ENCODE results near the gene AKT2. TPM values are rescaled to one million over a fixed set of nuclear protein-coding genes. Genes with fewer than 3 reads are reported as not detected.
A peak's percentile ranks its signal among the peaks of the same experiment; 100 is the strongest.
"Not testable (repeated sequence)": the region's sequence is repeated elsewhere in the genome, so short reads cannot be mapped to it uniquely, and the experiment has no call there.

Gene AKT2
- total RNA-seq, 1 experiment from 2014 or later: 2,376 TPM

DNA sequence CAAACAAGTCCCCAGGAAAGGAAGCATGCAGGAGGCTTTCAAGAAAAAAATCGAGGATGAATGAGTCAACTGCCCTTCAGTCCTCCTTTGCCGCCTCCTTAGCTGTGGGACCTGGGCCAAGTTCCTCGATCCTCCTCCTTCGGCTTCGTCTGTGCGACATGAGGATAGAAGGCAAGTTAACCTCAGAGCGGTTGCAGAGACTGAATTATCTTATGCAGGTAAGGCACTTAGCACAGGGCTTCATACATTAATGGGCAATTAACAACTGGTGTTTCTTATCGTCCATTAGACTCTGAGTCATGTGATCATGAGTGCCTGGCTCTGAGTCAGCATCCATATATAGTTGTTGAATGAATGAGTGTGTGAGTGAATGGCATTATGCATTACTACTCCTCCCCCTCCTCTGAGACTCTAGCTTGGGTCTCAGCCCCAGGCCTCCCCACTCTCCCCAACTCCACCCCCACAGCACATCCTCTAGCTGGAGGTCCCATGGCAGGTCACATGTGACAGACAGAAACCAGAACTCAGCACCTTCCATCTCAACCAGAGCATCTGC, 65.3 kb downstream of the AKT2 start:
- POLR2A ChIA-PET: interaction anchor here (0.5 to 1.5 kb wide), 7 partner anchors 17 to 546 kb away, joined by 3 to 15 read pairs (median 5); partner anchors contain the start of gene MAP3K10
- DNase-seq (ENCODE audit: low read depth, low spot score) (peak; percentile 100), ATAC-seq (peak; percentile 75)
- Histone ChIP-seq H3K27me3 (ENCODE audit: control insufficient read depth, insufficient read depth, low read length) (peaks cover 23% of the 10 kb centered on the region), H3K4me3 (ENCODE audit: low read depth in 2 of 2, low read length in 2 of 2) (peak overlapping the region; percentile 2 to 46), H3K4me1 (ENCODE audit: control insufficient read depth, insufficient read depth, low read length) (peaks cover 27% of the 10 kb centered on the region), H3K36me3 (ENCODE audit: control insufficient read depth, insufficient read depth, low read length) (no peaks in the 10 kb centered on the region), H3K9me3 (ENCODE audit: control insufficient read depth, insufficient read depth, low read depth, low read length) (peaks cover 9% of the 10 kb centered on the region; the same call in 1 of the 2 replicates), H3K27ac (ENCODE audit: low read length) (peak overlapping the region; percentile 5)
- in situ Hi-C loops (cut with HindIII; ENCODE audit: low pct_unique_long_range_greater_than_20kb, low sequenced_read_pairs): loop anchor here (5.0 kb wide), 1 partner anchor 43 kb away; no protein-coding TSS in a partner anchor
- CTCF ChIA-PET: interaction anchor here (0.6 to 8.8 kb wide), 24 partner anchors 8 to 739 kb away, joined by 3 to 153 read pairs (median 7); no protein-coding TSS in a partner anchor
- BruUV-seq (replicated peaks): no TSS peak
- intact Hi-C loops (cut with micrococcal nuclease; ENCODE audit: unreplicated experiment): loop anchor here (5.0 kb wide), 1 partner anchor 222 kb away; the partner anchor contains the start of gene ZNF546
- TF ChIP-seq TCF7L2 (IDR thresholded peaks at IDR 0.05; ENCODE audit: low read depth, low read length): no peak
- TF ChIP-seq, protein P1, sequence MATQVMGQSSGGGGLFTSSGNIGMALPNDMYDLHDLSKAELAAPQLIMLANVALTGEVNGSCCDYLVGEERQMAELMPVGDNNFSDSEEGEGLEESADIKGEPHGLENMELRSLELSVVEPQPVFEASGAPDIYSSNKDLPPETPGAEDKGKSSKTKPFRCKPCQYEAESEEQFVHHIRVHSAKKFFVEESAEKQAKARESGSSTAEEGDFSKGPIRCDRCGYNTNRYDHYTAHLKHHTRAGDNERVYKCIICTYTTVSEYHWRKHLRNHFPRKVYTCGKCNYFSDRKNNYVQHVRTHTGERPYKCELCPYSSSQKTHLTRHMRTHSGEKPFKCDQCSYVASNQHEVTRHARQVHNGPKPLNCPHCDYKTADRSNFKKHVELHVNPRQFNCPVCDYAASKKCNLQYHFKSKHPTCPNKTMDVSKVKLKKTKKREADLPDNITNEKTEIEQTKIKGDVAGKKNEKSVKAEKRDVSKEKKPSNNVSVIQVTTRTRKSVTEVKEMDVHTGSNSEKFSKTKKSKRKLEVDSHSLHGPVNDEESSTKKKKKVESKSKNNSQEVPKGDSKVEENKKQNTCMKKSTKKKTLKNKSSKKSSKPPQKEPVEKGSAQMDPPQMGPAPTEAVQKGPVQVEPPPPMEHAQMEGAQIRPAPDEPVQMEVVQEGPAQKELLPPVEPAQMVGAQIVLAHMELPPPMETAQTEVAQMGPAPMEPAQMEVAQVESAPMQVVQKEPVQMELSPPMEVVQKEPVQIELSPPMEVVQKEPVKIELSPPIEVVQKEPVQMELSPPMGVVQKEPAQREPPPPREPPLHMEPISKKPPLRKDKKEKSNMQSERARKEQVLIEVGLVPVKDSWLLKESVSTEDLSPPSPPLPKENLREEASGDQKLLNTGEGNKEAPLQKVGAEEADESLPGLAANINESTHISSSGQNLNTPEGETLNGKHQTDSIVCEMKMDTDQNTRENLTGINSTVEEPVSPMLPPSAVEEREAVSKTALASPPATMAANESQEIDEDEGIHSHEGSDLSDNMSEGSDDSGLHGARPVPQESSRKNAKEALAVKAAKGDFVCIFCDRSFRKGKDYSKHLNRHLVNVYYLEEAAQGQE (IDR thresholded peaks at IDR 0.05; ENCODE audit: insufficient read depth in 1 of 2, low read depth in 2 of 2, low read length in 1 of 2): no peak
- TF ChIP-seq SIN3A (IDR thresholded peaks at IDR 0.05; ENCODE audit: borderline replicate concordance, insufficient read depth, low read depth, low read length): no peak
- TF ChIP-seq, protein P2, sequence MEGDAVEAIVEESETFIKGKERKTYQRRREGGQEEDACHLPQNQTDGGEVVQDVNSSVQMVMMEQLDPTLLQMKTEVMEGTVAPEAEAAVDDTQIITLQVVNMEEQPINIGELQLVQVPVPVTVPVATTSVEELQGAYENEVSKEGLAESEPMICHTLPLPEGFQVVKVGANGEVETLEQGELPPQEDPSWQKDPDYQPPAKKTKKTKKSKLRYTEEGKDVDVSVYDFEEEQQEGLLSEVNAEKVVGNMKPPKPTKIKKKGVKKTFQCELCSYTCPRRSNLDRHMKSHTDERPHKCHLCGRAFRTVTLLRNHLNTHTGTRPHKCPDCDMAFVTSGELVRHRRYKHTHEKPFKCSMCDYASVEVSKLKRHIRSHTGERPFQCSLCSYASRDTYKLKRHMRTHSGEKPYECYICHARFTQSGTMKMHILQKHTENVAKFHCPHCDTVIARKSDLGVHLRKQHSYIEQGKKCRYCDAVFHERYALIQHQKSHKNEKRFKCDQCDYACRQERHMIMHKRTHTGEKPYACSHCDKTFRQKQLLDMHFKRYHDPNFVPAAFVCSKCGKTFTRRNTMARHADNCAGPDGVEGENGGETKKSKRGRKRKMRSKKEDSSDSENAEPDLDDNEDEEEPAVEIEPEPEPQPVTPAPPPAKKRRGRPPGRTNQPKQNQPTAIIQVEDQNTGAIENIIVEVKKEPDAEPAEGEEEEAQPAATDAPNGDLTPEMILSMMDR (IDR thresholded peaks at IDR 0.05): no peak
- no peak for TF ChIP-seq POLR2AphosphoS5 (IDR thresholded peaks at IDR 0.05; ENCODE audit: low read depth, low read length)

DNA sequence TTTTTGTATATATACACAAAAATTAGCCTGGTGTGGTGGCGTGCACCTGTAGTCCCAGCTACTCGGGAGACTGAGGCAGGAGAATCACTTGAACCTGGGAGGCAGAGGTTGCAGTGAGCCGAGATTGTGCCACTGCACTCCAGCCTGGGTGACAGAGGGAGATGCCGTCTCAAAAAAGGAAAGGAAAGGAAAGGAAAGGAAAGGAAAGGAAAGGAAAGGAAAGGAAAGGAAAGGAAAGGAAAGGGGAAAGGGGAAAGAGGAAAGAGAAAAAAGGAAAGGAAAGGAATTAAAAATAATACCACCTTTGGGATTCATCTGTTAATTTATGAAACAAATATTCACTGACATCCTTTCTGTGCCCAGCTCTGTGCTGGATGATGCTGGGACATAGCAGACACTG, 66.1 kb downstream of the AKT2 start:
- BruUV-seq (replicated peaks): not testable (repeated sequence)

More for the DNA sequence above, 66.1 kb downstream of the AKT2 start:
- in situ Hi-C loops (cut with HindIII; ENCODE audit: low pct_unique_long_range_greater_than_20kb, low sequenced_read_pairs): loop anchor here (5.0 kb wide), 1 partner anchor 43 kb away; no protein-coding TSS in a partner anchor
- H3K4me3 ChIP-seq (ENCODE audit: low read depth in 2 of 2, low read length in 2 of 2); ATAC-seq; H3K9me3 ChIP-seq (ENCODE audit: control insufficient read depth, insufficient read depth, low read depth, low read length); H3K36me3 ChIP-seq (ENCODE audit: control insufficient read depth, insufficient read depth, low read length); intact Hi-C loops (cut with micrococcal nuclease; ENCODE audit: unreplicated experiment); DNase-seq (ENCODE audit: low read depth, low spot score): not testable (repeated sequence)
- ChIA-PET POLR2A (interaction anchor here (0.6 to 1.2 kb wide), 8 partner anchors 18 to 267 kb away, joined by 4 to 18 read pairs (median 8); no protein-coding TSS in a partner anchor), CTCF (interaction anchor here (0.6 to 8.8 kb wide), 29 partner anchors 9 to 1638 kb away, joined by 3 to 153 read pairs (median 12); partner anchors contain the start of gene MAP3K10)
- H3K4me1 ChIP-seq (ENCODE audit: control insufficient read depth, insufficient read depth, low read length): peaks cover 27% of the 10 kb centered on the region
- peaks cover 23% of the 10 kb centered on the region for H3K27me3 ChIP-seq (ENCODE audit: control insufficient read depth, insufficient read depth, low read length)
- peak overlapping the region; percentile 5; the same call in 1 of the 2 replicates for H3K27ac ChIP-seq (ENCODE audit: low read length)

All from Panc1 (cell line).